Endothelial cell of umbilical vein (primary cell): ENCODE data around the gene PCSK9. TPM values are rescaled to one million over a fixed set of nuclear protein-coding genes. Genes with fewer than 3 reads are reported as not detected.

Experiments used
- BruUV-seq: library from RNA; stranded (reverse); fragments of 400-500 nt; replicated peaks from 2 replicates; lab custom pipeline; 2021; lab: Mats Ljungman, UMichigan
- CTCF ChIA-PET: fragments of 300-600, 350-600 bp; sonication (Branson Sonifier 250); formaldehyde crosslinking; loops from one replicate; lab custom pipeline; 2021; ENCODE audit warnings: antibody characterized with exemption, inconsistent platforms; lab: Charles Lee
- POLR2A ChIA-PET: fragments of 300-600, 350-600 bp; sonication (Branson Sonifier 250); formaldehyde crosslinking; loops from one replicate; lab custom pipeline; 2021; ENCODE audit warnings: antibody characterized with exemption, inconsistent platforms; lab: Charles Lee
- DNase-seq: peaks from one replicate; pipeline ENCODE4 v3.0.0-alpha.2; 2011; ENCODE audit warnings: low read depth, low spot score
- FAIRE-seq: peaks from 2 replicates; lab custom pipeline; 2011; peaks lifted over from hg19 to GRCh38; lab: Jason Lieb, UNC
- H2AFZ ChIP-seq: 2 replicates; pipeline ENCODE4 v1.6.0; 2012; ENCODE audit warnings: low read depth, low read length, control low read depth, inconsistent platforms
- H3K27ac ChIP-seq: 2 replicates; pipeline ENCODE4 v1.5.1; 2011; ENCODE audit warnings: low read depth, mild to moderate bottlenecking, control low read depth, low read length, moderate library complexity; ENCODE audit not compliant: insufficient read depth
- H3K27me3 ChIP-seq, 2 experiments: 2 replicates each; pipeline versions ENCODE4 v1.6.0 to v1.6.1; 2011; ENCODE audit warnings: low read length in 2 of 2, mixed read lengths in 1 of 2; ENCODE audit not compliant: control insufficient read depth in 2 of 2, insufficient read depth in 2 of 2
- H3K36me3 ChIP-seq, 2 experiments: 2 replicates in 1 of 2; 3 replicates in 1 of 2; pipeline ENCODE4 v1.5.1; 2011; ENCODE audit warnings: low read length in 2 of 2, mild to moderate bottlenecking in 1 of 2, moderate library complexity in 1 of 2; ENCODE audit not compliant: control insufficient read depth in 2 of 2, insufficient read depth in 2 of 2; ENCODE audit errors: extremely low read depth in 1 of 2
- H3K4me1 ChIP-seq: 3 replicates; pipeline ENCODE4 v1.5.1; 2011; ENCODE audit warnings: mild to moderate bottlenecking, low read length; ENCODE audit not compliant: control insufficient read depth, insufficient read depth; ENCODE audit errors: extremely low read depth
- H3K4me2 ChIP-seq: 2 replicates; pipeline ENCODE4 v1.6.1; 2011; ENCODE audit warnings: low read length, control low read depth, mixed read lengths; ENCODE audit not compliant: insufficient read depth
- H3K4me3 ChIP-seq, 3 experiments: fragments of 200-600 bp in 1 of 3; sonication (generic), shearing (Covaris generic) in 1 of 3; replicated peaks in 1 of 3; 2 replicates each; pipeline ENCODE4 v1.5.1; 2011 to 2016; ENCODE audit warnings: control low read depth in 3 of 3, low read length in 3 of 3, mild to moderate bottlenecking in 2 of 3, inconsistent platforms in 1 of 3, low read depth in 1 of 3, moderate library complexity in 1 of 3; ENCODE audit not compliant: insufficient read depth in 1 of 3
- H3K79me2 ChIP-seq: 2 replicates; pipeline ENCODE4 v1.6.0; 2012; ENCODE audit warnings: low read length, inconsistent platforms; ENCODE audit not compliant: control insufficient read depth, insufficient read depth
- H3K9ac ChIP-seq: replicated peaks from 2 replicates; pipeline ENCODE3; 2011; ENCODE audit warnings: low read length, control low read depth; ENCODE audit not compliant: insufficient read depth; ENCODE audit errors: extremely low read depth
- H3K9me1 ChIP-seq: replicated peaks from 3 replicates; pipeline ENCODE4 v1.6.0; 2011; ENCODE audit warnings: mild to moderate bottlenecking, low read length; ENCODE audit not compliant: control insufficient read depth, insufficient read depth; ENCODE audit errors: extremely low read depth
- H3K9me3 ChIP-seq: replicated peaks from 2 replicates; pipeline ENCODE4 v1.5.1; 2012; ENCODE audit warnings: low read length, inconsistent platforms; ENCODE audit not compliant: control insufficient read depth, insufficient read depth
- H4K20me1 ChIP-seq: replicated peaks from 2 replicates; pipeline ENCODE3; 2011; ENCODE audit warnings: mild to moderate bottlenecking, low read length; ENCODE audit not compliant: control insufficient read depth, insufficient read depth; ENCODE audit errors: extremely low read depth
- CTCF ChIP-seq, 2 donors: IDR thresholded peaks; 1 replicate in 1 of 2; 2 replicates in 1 of 2; pipeline ENCODE4 v1.5.1; 2011; ENCODE audit warnings: low read length in 2 of 2, mild to moderate bottlenecking in 2 of 2, moderate library complexity in 2 of 2, control low read depth in 1 of 2, inconsistent platforms in 1 of 2, low read depth in 1 of 2; ENCODE audit not compliant: insufficient read depth in 1 of 2; ENCODE audit errors: extremely low read depth in 1 of 2
- EZH2 ChIP-seq: IDR thresholded peaks from 2 replicates; pipeline ENCODE4 v1.6.1; 2012; ENCODE audit warnings: borderline replicate concordance, low read depth, mild to moderate bottlenecking, moderate library complexity, low read length, inconsistent platforms; ENCODE audit not compliant: severe bottlenecking
- FOS ChIP-seq: IDR thresholded peaks from 2 replicates; pipeline ENCODE4 v1.6.1; 2011; ENCODE audit warnings: mild to moderate bottlenecking, low read length, moderate library complexity, borderline replicate concordance; ENCODE audit not compliant: insufficient read depth
- GATA2 ChIP-seq: IDR thresholded peaks from 2 replicates; pipeline ENCODE4 v1.7.0; 2011; ENCODE audit warnings: low read depth, mild to moderate bottlenecking, moderate library complexity, mixed read lengths, low read length; ENCODE audit not compliant: insufficient read length, insufficient read depth
- JUN ChIP-seq: IDR thresholded peaks from 2 replicates; pipeline ENCODE4 v1.6.1; 2011; ENCODE audit warnings: borderline replicate concordance, low read depth; ENCODE audit not compliant: insufficient read length, insufficient read depth
- MYC ChIP-seq: IDR thresholded peaks from one replicate; pipeline ENCODE4 v1.6.1; 2011; ENCODE audit warnings: mild to moderate bottlenecking, low read depth, low read length
- POLR2A ChIP-seq: IDR thresholded peaks from 2 replicates; pipeline ENCODE4 v1.6.1; 2012; ENCODE audit warnings: low read depth, mild to moderate bottlenecking, control low read depth, low read length
- POLR2AphosphoS5 ChIP-seq: IDR thresholded peaks from 2 replicates; pipeline ENCODE4 v1.6.1; 2012; ENCODE audit warnings: low read depth, mild to moderate bottlenecking, control low read depth, low read length, moderate library complexity; ENCODE audit not compliant: insufficient read depth
- dilution Hi-C: fragments of 300-500 bp; cut with MboI; formaldehyde crosslinking; loops from one replicate; pipeline ENCODE4 v1.15.0; 2019; ENCODE audit warnings: low sequenced_read_pairs; ENCODE audit not compliant: extremely low pct_ligation_motif_present
- intact Hi-C: fragments of 100-400 bp; cut with micrococcal nuclease; formaldehyde crosslinking; loops from one replicate; pipeline ENCODE4 v1.10.0; 2022
- polyA plus RNA-seq, 4 experiments: library from polyadenylated mRNA; depleted of rRNA in 3 of 4; stranded (reverse) in 3 of 4; unstranded in 1 of 4; fragments of >200 nt; gene quantifications; 2 replicates each; pipeline versions ENCODE4 v1.2.1 to v1.2.3, GENCODE V29; 2011 to 2012; ENCODE audit warnings: missing spikeins in 1 of 4
- total RNA-seq: library from RNA; stranded (reverse); gene quantifications from 2 replicates; pipeline ENCODE4 v1.2.3, GENCODE V29; 2021
- TF ChIP-seq, protein P1 (sequence below): IDR thresholded peaks from 2 replicates; pipeline ENCODE4 v1.6.1; 2011; ENCODE audit not compliant: insufficient read depth, insufficient read length

PCSK9 gene
- total and polyA plus RNA-seq, 2 donors (not counting 3 experiments of a cell fraction or from before 2014, with no cell fraction given): 0.17 to 0.35 TPM

- FAIRE-seq (no peak), DNase-seq (no peak)
- intact Hi-C loops: no loop called here
- H3K4me2 ChIP-seq: no peak overlapping the region
- no peaks in the 10 kb centered on the region for H3K36me3 ChIP-seq
- H2AFZ ChIP-seq: no peak overlapping the region
- BruUV-seq: no TSS peak
- TF ChIP-seq POLR2AphosphoS5 (no peak), EZH2 (no peak), MYC (no peak), FOS (no peak), GATA2 (no peak), POLR2A (no peak), CTCF (IDR thresholded peaks at IDR 0.05; ENCODE audit: extremely low read depth in 1 of 2, insufficient read depth in 1 of 2, low read depth in 1 of 2, low read length in 2 of 2) (no peak), JUN (no peak)
- TF ChIP-seq, protein P1, sequence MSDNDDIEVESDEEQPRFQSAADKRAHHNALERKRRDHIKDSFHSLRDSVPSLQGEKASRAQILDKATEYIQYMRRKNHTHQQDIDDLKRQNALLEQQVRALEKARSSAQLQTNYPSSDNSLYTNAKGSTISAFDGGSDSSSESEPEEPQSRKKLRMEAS: no peak
- dilution Hi-C loops: no loop called here
- no peaks in the 10 kb centered on the region for H3K79me2 ChIP-seq
- ChIA-PET POLR2A (no interaction called here), CTCF (interaction anchor here (0.9 to 25.0 kb wide), 7 partner anchors 8 to 49 kb away, joined by 3 to 918 read pairs (median 10); no protein-coding TSS in a partner anchor)
- peaks cover 12 to 14% of the 10 kb centered on the region in 2 experiments for H3K27me3 ChIP-seq
- no peak overlapping the region for H3K4me3 ChIP-seq
- H3K9me1 ChIP-seq: no peaks in the 10 kb centered on the region
- no peaks in the 10 kb centered on the region for H4K20me1 ChIP-seq
- H3K9me3 ChIP-seq: no peaks in the 10 kb centered on the region
- peaks cover 3% of the 10 kb centered on the region for H3K4me1 ChIP-seq
- no peak overlapping the region for H3K27ac ChIP-seq
- H3K9ac ChIP-seq: no peak overlapping the region
These were observed 44.2 kb upstream of the PCSK9 start for GRCh38 chr1:54995013-54995760.
